ENCODE measurements around the gene ITM2C. TPM values are rescaled to one million over a fixed set of nuclear protein-coding genes. Genes with fewer than 3 reads are reported as not detected.

The ITM2C gene
- total and polyA plus RNA-seq, 9 of the 15 experiments (the other 6 are each of a cell fraction or from before 2014, with no cell fraction given): 0.49 to 58.8 (median 21.5) TPM

DNA sequence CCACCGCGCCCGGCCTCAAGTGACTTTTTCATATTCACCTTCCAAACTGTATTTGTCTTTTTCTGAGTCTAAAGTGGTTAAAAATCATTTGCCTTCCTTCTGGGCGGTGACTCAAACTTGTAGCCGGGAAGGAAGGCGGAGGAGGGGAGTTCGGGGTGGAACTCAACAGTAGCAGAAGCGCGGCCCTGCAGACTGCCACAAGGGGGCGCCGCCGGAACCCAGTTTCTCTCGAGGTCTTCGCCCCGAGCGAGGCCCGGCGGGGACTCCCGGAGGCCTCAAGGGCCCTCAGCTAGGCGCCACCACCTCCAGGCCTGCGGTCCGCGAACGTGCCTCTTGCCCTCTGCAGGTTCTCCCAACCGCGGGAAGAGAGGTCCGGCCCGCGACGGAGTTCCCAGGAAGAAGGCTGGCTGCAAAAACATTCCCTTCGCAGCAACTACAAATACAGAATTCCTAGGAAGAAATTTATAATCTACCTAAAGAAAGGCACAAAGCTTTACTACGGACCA is 16.8 kb upstream of the ITM2C start:
- peak; percentile 77 to 87 (median 80) for DNase-seq (ENCODE audit: extremely low read depth in 1 of 4, low spot score in 3 of 4)
- no peak overlapping the region for H3K9ac ChIP-seq (ENCODE audit: insufficient read depth in 1 of 2, low read depth in 2 of 2, low read length in 2 of 2)
- WGBS (ENCODE audit: insufficient coverage, low coverage, missing lambda C conversion rate): 10% methylated on average over 19 of the region's 32 CpGs
- peak overlapping the region; percentile 82 for H2AFZ ChIP-seq (ENCODE audit: low read depth, low read length)
- H3K4me2 ChIP-seq (ENCODE audit: insufficient read depth, low read length): no peak overlapping the region
- no TSS peak for BruUV-seq (replicated peaks)
- H3K27me3 ChIP-seq (ENCODE audit: control insufficient read depth in 2 of 2, insufficient read depth in 2 of 2, low read length in 2 of 2): peaks cover 0 to 6% of the 10 kb centered on the region in 2 experiments; a peak in 2 of 5 replicates
- ChIA-PET POLR2A (interaction anchor here (1.2 kb wide), 1 partner anchor 9 kb away, joined by 3 read pairs; no protein-coding TSS in a partner anchor), CTCF (ENCODE audit: low intra/inter-chr PET ratio) (interaction anchor here (0.7 to 0.9 kb wide), 3 partner anchors 24 to 634 kb away, joined by 3 to 4 read pairs (median 3); no protein-coding TSS in a partner anchor)
- H3K36me3 ChIP-seq (ENCODE audit: control insufficient read depth, insufficient read depth, low read length): no peaks in the 10 kb centered on the region
- H3K4me1 ChIP-seq (replicated peaks in 1 of 2; ENCODE audit: control insufficient read depth in 2 of 2, insufficient read depth in 2 of 2, low read length in 2 of 2): peaks cover 0 to 14% of the 10 kb centered on the region in 2 experiments; a peak in 2 of 5 replicates
- no peak overlapping the region for H3K27ac ChIP-seq (ENCODE audit: extremely low read depth, low read depth, low read length)
- H3K79me2 ChIP-seq (ENCODE audit: control insufficient read depth, insufficient read depth, low read length): no peaks in the 10 kb centered on the region
- H4K20me1 ChIP-seq (replicated peaks; ENCODE audit: control insufficient read depth, insufficient read depth, low read length): no peaks in the 10 kb centered on the region
- peak; percentile 75 for FAIRE-seq
- peak; percentile 99 for ATAC-seq
- H3K9me3 ChIP-seq (replicated peaks; ENCODE audit: control insufficient read depth, insufficient read depth, low read depth, low read length): no peaks in the 10 kb centered on the region
- in situ Hi-C loops (cut with MboI): no loop called here
- intact Hi-C loops (cut with micrococcal nuclease): loop anchor here (2.0 to 5.0 kb wide), 2 partner anchors 55 to 139 kb away; no protein-coding TSS in a partner anchor
- H3K9me1 ChIP-seq (ENCODE audit: control insufficient read depth, insufficient read depth, low read length): no peaks in the 10 kb centered on the region
- no peak overlapping the region for H3K4me3 ChIP-seq
- TF ChIP-seq, protein P1, sequence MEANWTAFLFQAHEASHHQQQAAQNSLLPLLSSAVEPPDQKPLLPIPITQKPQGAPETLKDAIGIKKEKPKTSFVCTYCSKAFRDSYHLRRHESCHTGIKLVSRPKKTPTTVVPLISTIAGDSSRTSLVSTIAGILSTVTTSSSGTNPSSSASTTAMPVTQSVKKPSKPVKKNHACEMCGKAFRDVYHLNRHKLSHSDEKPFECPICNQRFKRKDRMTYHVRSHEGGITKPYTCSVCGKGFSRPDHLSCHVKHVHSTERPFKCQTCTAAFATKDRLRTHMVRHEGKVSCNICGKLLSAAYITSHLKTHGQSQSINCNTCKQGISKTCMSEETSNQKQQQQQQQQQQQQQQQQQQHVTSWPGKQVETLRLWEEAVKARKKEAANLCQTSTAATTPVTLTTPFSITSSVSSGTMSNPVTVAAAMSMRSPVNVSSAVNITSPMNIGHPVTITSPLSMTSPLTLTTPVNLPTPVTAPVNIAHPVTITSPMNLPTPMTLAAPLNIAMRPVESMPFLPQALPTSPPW (CRISPR knock-in tag; IDR thresholded peaks at IDR 0.05): peak; percentile 31; the same call in 1 of the 2 replicates
- TF ChIP-seq TFAP4 (CRISPR knock-in tag; IDR thresholded peaks at IDR 0.05; ENCODE audit: borderline replicate concordance) (peak; percentile 27; the same call in 1 of the 2 replicates), TBP (optimal IDR thresholded peaks at IDR 0.05; ENCODE audit: low read depth, low read length) (no peak), RAD21 (CRISPR knock-in tag; conservative IDR thresholded peaks at IDR 0.05 in 1 of 2, IDR thresholded peaks at IDR 0.05 in 1 of 2) (peak; percentile 21 to 61; a peak in 3 of 4 replicates), HDAC1 (IDR thresholded peaks at IDR 0.05) (no peak), L3MBTL2 (IDR thresholded peaks at IDR 0.05) (peak; percentile 73), XRCC5 (IDR thresholded peaks at IDR 0.05; ENCODE audit: low read depth, low read length) (peak; percentile 41; the same call in 1 of the 2 replicates), RB1 (IDR thresholded peaks at IDR 0.05; ENCODE audit: low read depth) (peak; percentile 42; the same call in 1 of the 2 replicates), MAZ (CRISPR knock-in tag; conservative IDR thresholded peaks at IDR 0.05 in 1 of 2, IDR thresholded peaks at IDR 0.05 in 1 of 2) (peak in 1 of 2 experiments; percentile 33; a peak in 1 of 4 replicates), RCOR1 (IDR thresholded peaks at IDR 0.05; ENCODE audit: borderline replicate concordance in 1 of 2, low read depth in 2 of 2, low read length in 2 of 2) (0 out of 4 replicates have a peak, but pooled peaks of 1 of the 2 experiments have one; percentile 21)
- TF ChIP-seq, protein P2, sequence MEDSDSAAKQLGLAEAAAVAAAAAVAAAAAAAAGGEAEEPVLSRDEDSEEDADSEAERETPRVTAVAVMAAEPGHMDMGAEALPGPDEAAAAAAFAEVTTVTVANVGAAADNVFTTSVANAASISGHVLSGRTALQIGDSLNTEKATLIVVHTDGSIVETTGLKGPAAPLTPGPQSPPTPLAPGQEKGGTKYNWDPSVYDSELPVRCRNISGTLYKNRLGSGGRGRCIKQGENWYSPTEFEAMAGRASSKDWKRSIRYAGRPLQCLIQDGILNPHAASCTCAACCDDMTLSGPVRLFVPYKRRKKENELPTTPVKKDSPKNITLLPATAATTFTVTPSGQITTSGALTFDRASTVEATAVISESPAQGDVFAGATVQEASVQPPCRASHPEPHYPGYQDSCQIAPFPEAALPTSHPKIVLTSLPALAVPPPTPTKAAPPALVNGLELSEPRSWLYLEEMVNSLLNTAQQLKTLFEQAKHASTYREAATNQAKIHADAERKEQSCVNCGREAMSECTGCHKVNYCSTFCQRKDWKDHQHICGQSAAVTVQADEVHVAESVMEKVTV (CRISPR knock-in tag; IDR thresholded peaks at IDR 0.05): no peak
- TF ChIP-seq, protein P3, sequence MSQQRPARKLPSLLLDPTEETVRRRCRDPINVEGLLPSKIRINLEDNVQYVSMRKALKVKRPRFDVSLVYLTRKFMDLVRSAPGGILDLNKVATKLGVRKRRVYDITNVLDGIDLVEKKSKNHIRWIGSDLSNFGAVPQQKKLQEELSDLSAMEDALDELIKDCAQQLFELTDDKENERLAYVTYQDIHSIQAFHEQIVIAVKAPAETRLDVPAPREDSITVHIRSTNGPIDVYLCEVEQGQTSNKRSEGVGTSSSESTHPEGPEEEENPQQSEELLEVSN (IDR thresholded peaks at IDR 0.05; ENCODE audit: borderline replicate concordance in 1 of 2, extremely low read depth in 1 of 2, insufficient read depth in 1 of 2, insufficient read length in 1 of 2, low read depth in 1 of 2, low read length in 1 of 2, poor library complexity in 1 of 2, severe bottlenecking in 1 of 2): peak in 1 of 2 experiments; percentile 40
